Cerebellar cortex (tissue), 1 donor: ENCODE measurements around the gene LRRC4B.
A peak's percentile ranks its signal among the peaks of the same experiment; 100 is the strongest.
"Not testable (repeated sequence)": the region's sequence is repeated elsewhere in the genome, so short reads cannot be mapped to it uniquely, and the experiment has no call there.

Experiments
- DNase-seq: peaks from one replicate; pipeline ENCODE4 v3.0.0-alpha.2; 2015; ENCODE audit warnings: low spot score

LRRC4B gene

GRCh38 chr19:50567882-50568727 lies at the start of gene LRRC4B:
Gene LRRC4B, minus strand, starts transcription at chr19:50568435. Its CDS starts 19,597 bp downstream, at chr19:50548838.
- peak; percentile 54 for DNase-seq

- DNase-seq = not testable (repeated sequence)
These were observed 44.5 kb upstream of the LRRC4B start for GRCh38 chr19:50612504-50613404.

GRCh38 chr19:50607874-50608785 lies 39.9 kb upstream of the LRRC4B start:
- DNase-seq = peak; percentile 99

GRCh38 chr19:50607388-50607787 lies 39.2 kb upstream of the LRRC4B start:
- no peak for DNase-seq

- DNase-seq = peak; percentile 37
These were observed 38.0 kb upstream of the LRRC4B start for GRCh38 chr19:50606059-50606836.

- DNase-seq = not testable (repeated sequence)
These were observed 36.2 kb upstream of the LRRC4B start for GRCh38 chr19:50604264-50605073.

- DNase-seq = no peak
These were observed 34.7 kb upstream of the LRRC4B start for GRCh38 chr19:50602935-50603334.

- no peak for DNase-seq
These were observed 34.3 kb upstream of the LRRC4B start for GRCh38 chr19:50602496-50602895.

- DNase-seq = no peak
These were observed 33.8 kb upstream of the LRRC4B start for GRCh38 chr19:50602089-50602422.

- no peak for DNase-seq
These were observed 33.3 kb upstream of the LRRC4B start for GRCh38 chr19:50601407-50602088.

GRCh38 chr19:50599427-50599826 lies 31.2 kb upstream of the LRRC4B start:
- DNase-seq = no peak

GRCh38 chr19:50590191-50590590 lies 22.0 kb upstream of the LRRC4B start:
- DNase-seq = no peak

GRCh38 chr19:50581795-50582660 lies 13.8 kb upstream of the LRRC4B start:
- DNase-seq = not testable (repeated sequence)

GRCh38 chr19:50580970-50581634 lies 12.9 kb upstream of the LRRC4B start:
- DNase-seq = no peak

GRCh38 chr19:50580240-50580639 lies 12.0 kb upstream of the LRRC4B start:
- no peak for DNase-seq

- DNase-seq = not testable (repeated sequence)
These were observed 8.5 kb upstream of the LRRC4B start for GRCh38 chr19:50576769-50577168.

- DNase-seq = no peak
These were observed 5.7 kb upstream of the LRRC4B start for GRCh38 chr19:50573741-50574461.
